NCI-H128 (cell line): Measurements from ENCODE around the gene ADGRA1.

Experiments used
- DNase-seq: peaks from one replicate; lab custom pipeline; 2025; ENCODE audit not compliant: unreplicated experiment; lab: John Stamatoyannopoulos, UW

ADGRA1 gene

GRCh38 chr10:133072720-133073390 is 14.9 kb upstream of the ADGRA1 start:
- DNase-seq: no peak

DNA sequence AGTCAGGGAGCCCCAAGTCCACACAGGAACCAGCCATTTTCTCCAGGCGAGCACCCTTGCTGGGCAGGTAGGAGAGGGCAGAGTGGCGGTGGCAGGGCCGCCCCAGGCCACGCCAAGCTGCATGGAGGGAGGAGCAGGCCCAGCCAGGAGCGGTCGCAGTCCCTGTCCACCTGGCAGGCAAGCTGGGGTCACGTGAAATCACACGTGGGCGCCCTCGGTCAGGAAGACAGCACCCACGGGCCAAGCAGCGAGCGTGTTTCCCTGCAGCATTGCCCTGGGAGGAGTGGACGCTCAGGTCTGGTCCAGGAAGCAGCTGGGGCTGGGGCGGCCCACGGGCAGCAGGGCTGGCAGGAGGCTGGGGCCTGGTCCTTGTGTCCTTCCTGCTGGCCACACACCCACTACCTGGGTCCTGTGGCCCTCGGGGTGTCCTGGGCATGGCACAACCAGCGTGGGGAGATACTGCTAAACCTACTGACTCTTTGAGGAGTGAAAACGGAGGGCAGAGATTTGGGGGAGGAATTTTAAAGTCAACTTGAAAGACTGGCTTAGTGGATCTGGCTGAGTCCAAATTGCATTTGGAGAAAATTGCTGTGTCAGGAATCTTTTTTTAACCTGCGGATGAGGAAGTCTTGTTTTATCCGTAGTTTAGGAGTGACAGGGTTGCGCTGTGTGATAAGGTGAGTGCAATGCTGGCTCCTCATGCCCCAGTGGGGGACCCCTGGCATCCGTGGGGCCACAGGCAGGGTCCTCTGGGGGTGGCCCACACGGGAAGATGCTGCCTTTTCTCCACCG is 12.2 kb upstream of the ADGRA1 start:
- DNase-seq: no peak

DNA sequence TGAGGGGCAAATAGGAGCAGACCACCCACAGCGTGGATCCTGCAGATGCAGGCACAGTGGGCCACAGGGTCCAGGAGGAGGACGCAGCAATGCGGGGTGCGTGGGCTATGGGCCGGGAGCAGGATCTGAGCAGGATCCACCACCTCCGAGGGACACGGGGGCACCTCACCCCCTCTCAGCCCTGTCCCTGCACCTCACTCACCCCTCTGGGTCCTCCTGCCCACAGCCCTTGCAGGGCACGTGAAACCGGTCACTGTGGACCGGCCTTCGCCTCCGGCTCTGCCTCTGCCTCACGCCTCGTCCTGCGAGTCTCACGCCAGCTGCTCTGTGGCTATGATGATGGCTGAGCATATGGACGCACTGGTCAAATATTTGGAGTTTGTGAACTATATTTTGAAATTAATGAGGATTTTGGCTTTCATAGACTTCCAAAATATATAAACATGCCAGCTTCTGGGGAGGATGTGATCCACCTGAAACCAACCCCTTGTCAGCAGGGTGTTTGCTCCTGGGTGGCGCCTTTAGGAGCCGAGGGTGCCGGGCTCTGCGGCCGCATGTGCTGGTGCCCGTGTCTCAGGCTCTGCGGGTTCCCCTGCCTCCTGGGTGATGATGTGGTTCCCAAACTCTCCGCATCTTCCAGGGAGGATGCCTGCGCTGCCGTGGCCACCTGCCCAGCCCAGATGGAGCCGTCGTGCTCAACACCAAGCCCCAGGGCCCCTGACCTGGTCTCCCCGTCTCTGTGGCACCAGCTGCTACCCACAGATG is 11.3 kb upstream of the ADGRA1 start:
- no peak for DNase-seq

- no peak for DNase-seq
Measured at GRCh38 chr10:133079836-133080682, 7.7 kb upstream of the ADGRA1 start.

GRCh38 chr10:133080683-133081040 is 7.1 kb upstream of the ADGRA1 start:
- DNase-seq: no peak

DNA sequence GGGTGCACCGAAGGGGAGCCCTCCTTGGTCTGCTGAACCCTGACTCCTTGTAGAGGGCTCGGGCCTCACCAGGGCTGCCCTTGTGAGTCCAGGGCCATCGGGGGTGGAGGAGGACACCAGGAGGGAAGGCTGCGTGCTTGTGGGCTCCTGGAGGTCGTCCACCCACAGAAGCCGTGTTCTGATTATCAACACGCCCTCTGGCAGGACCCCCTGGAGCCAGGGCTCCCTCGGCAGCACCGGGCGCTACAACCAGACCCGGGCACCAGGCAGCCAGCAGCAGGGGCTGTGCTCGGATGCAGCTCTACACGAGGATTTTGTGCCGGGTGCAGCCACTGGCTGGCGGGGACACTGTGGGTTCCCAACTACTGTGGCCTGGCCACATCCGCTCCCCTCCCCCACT is 6.1 kb upstream of the ADGRA1 start:
- DNase-seq: no peak

- DNase-seq: no peak
Measured at GRCh38 chr10:133082685-133083421, 4.9 kb upstream of the ADGRA1 start.

GRCh38 chr10:133083422-133084100 is 4.2 kb upstream of the ADGRA1 start:
- no peak for DNase-seq

DNA sequence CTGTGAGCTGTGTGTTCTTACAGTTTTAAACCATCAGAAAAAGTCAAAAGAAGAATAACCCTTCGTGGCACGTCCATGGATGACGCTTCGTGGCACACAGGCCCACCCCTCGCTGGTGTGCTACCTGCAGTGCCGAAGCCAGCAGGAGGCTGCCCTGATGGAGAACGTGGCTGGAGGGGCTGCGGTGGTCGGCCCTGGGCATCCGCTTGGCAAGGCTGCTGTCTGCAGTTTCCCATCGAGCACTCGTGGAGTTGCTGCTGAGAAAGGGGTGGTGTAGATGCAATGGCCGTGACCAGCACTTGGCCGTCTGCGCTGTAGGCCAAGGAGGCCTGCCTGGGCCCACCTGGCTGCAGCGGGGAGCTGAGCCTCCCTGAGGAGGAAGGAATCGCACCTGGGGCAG is 3.2 kb upstream of the ADGRA1 start:
- DNase-seq: no peak

- DNase-seq: no peak
Measured at GRCh38 chr10:133085251-133086125, 2.2 kb upstream of the ADGRA1 start.

DNA sequence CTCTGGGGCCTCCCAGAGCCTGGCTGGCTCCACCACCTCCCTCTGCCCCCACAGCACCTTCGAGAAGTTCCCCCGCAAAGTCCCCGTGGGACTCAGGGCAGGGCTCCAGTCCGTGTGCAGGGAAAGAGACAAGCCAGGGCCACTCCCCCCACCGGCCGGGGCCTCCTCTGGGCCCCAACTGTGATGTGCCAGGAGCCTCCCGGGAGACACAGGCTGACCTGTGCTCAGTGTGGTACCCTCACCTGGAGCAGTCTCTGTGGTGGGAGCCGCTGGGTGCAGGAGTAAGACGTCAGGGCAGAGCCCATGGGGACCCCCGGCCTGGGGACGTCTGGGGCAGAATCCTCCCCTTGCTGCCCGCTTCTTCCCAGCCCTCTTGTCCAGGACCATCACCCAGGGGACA is 1.5 kb upstream of the ADGRA1 start:
- DNase-seq: no peak

- DNase-seq: no peak
Measured at GRCh38 chr10:133087045-133087678, 562 bp upstream of the ADGRA1 start.

DNA sequence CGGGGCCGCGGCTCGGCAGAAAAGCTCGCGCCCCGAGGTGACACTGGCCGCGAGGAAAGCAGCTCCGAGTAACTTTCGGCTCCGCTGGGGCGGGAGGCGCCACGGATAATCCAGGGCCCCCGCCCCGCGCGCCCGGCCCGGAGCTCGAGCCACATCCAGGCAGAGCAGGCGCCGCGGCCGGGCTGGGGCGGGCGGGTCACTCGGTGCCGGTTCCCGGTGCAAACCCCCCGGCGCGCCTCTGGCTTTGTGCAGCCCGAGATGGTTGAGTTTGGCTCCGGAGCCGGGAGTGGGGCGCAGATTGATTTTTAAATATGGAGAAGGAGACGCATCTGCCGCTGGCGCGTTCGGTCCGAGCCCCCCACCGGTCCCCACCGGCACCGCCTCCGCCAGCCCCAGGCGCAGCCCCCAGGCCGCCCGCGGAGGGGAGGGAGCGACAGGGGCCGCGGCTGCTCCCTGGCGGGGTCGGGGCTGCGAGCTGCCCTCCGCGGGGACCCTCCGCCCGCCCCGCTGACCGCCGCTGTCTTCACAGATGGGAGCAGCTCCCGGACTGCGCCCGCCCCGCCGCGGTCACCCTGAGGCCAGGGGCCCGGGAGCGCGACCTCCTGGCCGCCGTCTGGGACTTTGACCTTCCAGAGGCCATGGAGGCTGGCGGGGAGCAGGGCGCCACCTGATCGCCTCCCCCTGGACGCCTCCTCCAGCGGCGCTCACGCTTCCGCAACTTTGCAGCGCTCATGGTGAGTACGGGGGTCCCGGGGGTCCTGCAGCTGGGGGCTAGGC is 643 bp downstream of the ADGRA1 start:
- no peak for DNase-seq

DNA sequence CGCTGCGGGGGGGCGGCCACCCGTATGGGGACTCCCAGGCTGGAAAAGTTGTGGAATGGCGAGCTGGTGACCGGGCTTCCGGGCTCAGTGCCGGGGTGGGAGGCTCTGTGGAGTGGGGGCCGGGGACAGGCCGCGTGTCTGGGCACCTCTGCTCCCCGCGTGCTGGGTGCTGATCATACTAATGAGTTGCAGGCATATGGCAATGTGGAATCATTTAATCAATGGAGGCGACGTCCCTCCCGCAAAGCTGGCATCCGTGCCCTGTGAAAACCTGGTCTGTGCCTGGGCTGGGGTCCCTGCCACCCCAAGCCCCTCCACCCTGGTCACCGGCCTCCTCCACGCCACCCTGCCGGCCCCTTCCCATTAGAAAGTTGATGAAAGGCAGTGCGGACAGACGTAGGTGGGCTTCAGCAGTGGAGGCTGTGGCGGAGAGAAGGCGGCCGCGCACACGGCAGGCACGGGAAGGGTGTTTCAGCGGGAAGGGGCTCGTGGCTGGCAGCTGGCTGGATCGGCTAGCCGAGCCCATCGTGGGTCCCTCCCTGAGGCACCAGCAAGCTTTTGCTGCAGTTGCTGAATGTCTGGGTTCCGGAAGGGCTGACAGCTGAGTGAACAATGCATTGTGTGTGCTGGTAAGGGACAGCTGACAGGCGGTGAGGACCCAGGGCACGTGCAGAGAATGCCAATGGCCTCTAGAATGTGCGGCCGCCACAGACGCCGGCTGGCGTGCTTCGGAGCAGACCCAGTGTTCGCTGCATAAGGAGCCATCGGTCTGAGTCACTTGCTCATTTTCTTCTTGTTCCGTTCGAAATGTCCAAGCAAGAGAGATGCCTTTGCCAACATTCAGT is 1.5 kb downstream of the ADGRA1 start:
- DNase-seq: no peak

GRCh38 chr10:133090101-133090500 is 2.4 kb downstream of the ADGRA1 start:
- DNase-seq: no peak

GRCh38 chr10:133090654-133091053 is 2.9 kb downstream of the ADGRA1 start:
- DNase-seq: no peak

DNA sequence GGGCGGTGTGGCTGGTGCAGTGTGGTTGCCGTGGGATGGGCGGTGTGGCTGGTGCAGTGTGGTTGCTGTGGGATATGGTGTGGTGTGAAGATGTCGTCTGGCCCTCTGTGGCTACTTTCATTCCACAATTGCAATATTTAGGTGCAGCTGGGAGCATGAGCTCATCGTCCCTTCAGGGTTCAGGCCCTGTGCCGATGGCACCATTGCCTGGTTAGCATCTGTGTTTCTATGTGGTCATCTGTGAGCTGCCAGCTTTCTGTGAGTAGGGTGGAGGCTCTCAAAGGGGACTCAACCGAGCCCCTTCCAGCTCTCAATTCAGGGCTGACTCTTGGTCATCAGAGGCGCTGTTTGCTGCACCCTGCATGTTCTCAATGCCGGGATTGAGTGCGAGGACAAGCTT is 3.6 kb downstream of the ADGRA1 start:
- DNase-seq: no peak
